ENCODE results near the gene ACTN1. TPM values are rescaled to one million over a fixed set of nuclear protein-coding genes. Genes with fewer than 3 reads are reported as not detected.

ACTN1 gene
- total RNA-seq, 1 donor from 2014 or later = 98.6 TPM

GRCh38 chr14:68919129-68919927, 59.8 kb downstream of the ACTN1 start:
- intact Hi-C loops (cut with micrococcal nuclease) = no loop called here

- intact Hi-C loops (cut with micrococcal nuclease) = no loop called here
Observed at GRCh38 chr14:68918612-68919011, 60.5 kb downstream of the ACTN1 start.

GRCh38 chr14:68916358-68916941, 62.7 kb downstream of the ACTN1 start:
- intact Hi-C loops (cut with micrococcal nuclease) = no loop called here

GRCh38 chr14:68913516-68913915, 65.6 kb downstream of the ACTN1 start:
- intact Hi-C loops (cut with micrococcal nuclease) = loop anchor here (5.0 kb wide), 1 partner anchor 89 kb away; no protein-coding TSS in a partner anchor

- intact Hi-C loops (cut with micrococcal nuclease) = loop anchor here (1.0 to 5.0 kb wide), 4 partner anchors 67 to 196 kb away; partner anchors contain the start of gene ACTN1
Observed at GRCh38 chr14:68911594-68912227, 67.4 kb downstream of the ACTN1 start.

- intact Hi-C loops (cut with micrococcal nuclease) = loop anchor here (2.0 to 5.0 kb wide), 2 partner anchors 68 to 92 kb away; partner anchors contain the start of gene ACTN1
Observed at GRCh38 chr14:68910540-68910939, 68.6 kb downstream of the ACTN1 start.

GRCh38 chr14:68908803-68909202, 70.3 kb downstream of the ACTN1 start:
- intact Hi-C loops (cut with micrococcal nuclease) = no loop called here

GRCh38 chr14:68908201-68908600, 70.9 kb downstream of the ACTN1 start:
- intact Hi-C loops (cut with micrococcal nuclease) = no loop called here

GRCh38 chr14:68906439-68906838, 72.7 kb downstream of the ACTN1 start:
- intact Hi-C loops (cut with micrococcal nuclease) = no loop called here

GRCh38 chr14:68905107-68905895, 73.8 kb downstream of the ACTN1 start:
- intact Hi-C loops (cut with micrococcal nuclease) = no loop called here

GRCh38 chr14:68902357-68902756, 76.7 kb downstream of the ACTN1 start:
- intact Hi-C loops (cut with micrococcal nuclease) = no loop called here

- intact Hi-C loops (cut with micrococcal nuclease) = no loop called here
Observed at GRCh38 chr14:68899033-68899603, 80.0 kb downstream of the ACTN1 start.

- intact Hi-C loops (cut with micrococcal nuclease) = no loop called here
Observed at GRCh38 chr14:68898248-68899032, 80.7 kb downstream of the ACTN1 start.

GRCh38 chr14:68897559-68898155, 81.4 kb downstream of the ACTN1 start:
- intact Hi-C loops (cut with micrococcal nuclease) = no loop called here

GRCh38 chr14:68896132-68896531, 83.0 kb downstream of the ACTN1 start:
- intact Hi-C loops (cut with micrococcal nuclease) = no loop called here

GRCh38 chr14:68894802-68895703, 84.0 kb downstream of the ACTN1 start:
- intact Hi-C loops (cut with micrococcal nuclease) = no loop called here

- intact Hi-C loops (cut with micrococcal nuclease) = no loop called here
Observed at GRCh38 chr14:68894123-68894522, 85.0 kb downstream of the ACTN1 start.

GRCh38 chr14:68893566-68893965, 85.5 kb downstream of the ACTN1 start:
- intact Hi-C loops (cut with micrococcal nuclease) = no loop called here

GRCh38 chr14:68892961-68893360, 86.1 kb downstream of the ACTN1 start:
- intact Hi-C loops (cut with micrococcal nuclease) = no loop called here
